Measurements from ENCODE around the gene KCNAB2.

DNA sequence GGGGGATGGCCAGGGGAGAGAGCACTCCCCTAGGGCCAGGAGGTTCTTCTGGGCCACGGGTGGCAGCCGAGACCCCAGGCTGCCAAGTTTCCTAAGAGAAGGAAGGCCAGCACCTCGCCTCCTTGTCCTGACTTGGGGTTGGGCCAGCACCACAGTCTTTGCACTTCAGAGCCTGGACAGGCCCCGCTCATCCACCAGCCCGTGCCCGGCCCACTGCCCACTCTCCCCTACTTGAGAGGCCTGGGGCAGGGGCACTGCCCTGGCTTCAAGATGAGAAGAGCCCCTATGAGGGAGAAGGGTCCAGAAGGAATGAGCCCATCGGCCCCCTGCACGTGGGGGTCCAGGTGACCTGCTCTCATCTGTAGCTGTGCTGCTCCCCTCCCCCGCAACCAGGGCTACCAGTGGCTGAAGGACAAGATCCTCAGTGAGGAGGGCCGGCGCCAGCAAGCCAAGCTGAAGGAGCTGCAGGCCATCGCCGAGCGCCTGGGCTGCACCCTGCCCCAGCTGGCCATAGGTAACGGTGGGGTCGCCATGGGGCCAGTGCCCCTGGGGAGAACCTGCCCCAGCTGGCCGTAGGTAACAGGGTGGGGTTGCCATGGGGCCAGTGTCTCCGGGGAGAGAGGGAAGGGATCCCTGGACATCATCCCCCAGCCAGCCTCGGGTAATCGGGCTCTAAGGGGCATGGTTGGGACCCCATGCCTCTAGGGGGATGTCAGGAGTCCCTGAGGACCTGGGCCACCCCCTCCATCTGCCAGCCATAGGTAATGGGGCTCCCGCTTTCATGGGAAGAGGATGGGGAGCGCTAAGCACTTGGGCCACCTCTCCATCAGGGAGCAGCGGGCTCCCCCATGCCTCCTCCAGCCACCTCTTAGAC, 50.8 kb downstream of the KCNAB2 start:
- TF ChIP-seq, protein P1, sequence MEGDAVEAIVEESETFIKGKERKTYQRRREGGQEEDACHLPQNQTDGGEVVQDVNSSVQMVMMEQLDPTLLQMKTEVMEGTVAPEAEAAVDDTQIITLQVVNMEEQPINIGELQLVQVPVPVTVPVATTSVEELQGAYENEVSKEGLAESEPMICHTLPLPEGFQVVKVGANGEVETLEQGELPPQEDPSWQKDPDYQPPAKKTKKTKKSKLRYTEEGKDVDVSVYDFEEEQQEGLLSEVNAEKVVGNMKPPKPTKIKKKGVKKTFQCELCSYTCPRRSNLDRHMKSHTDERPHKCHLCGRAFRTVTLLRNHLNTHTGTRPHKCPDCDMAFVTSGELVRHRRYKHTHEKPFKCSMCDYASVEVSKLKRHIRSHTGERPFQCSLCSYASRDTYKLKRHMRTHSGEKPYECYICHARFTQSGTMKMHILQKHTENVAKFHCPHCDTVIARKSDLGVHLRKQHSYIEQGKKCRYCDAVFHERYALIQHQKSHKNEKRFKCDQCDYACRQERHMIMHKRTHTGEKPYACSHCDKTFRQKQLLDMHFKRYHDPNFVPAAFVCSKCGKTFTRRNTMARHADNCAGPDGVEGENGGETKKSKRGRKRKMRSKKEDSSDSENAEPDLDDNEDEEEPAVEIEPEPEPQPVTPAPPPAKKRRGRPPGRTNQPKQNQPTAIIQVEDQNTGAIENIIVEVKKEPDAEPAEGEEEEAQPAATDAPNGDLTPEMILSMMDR (IDR thresholded peaks at IDR 0.05; ENCODE audit: low read length) = no peak
- no peak for TF ChIP-seq EZH2 (IDR thresholded peaks at IDR 0.05; ENCODE audit: borderline replicate concordance, low read length)
